ENCODE measurements around the gene KBTBD4.

KBTBD4 gene

GRCh38 chr11:47589584-47589976 is 10.8 kb upstream of the KBTBD4 start:
- TF ChIP-seq CTCF (IDR thresholded peaks at IDR 0.05): no peak

- no peak for TF ChIP-seq CTCF (IDR thresholded peaks at IDR 0.05)
Observed at GRCh38 chr11:47589118-47589517, 10.3 kb upstream of the KBTBD4 start.

GRCh38 chr11:47587723-47588326 is 9.1 kb upstream of the KBTBD4 start:
- TF ChIP-seq CTCF (IDR thresholded peaks at IDR 0.05): no peak

GRCh38 chr11:47587039-47587716 is 8.4 kb upstream of the KBTBD4 start:
- no peak for TF ChIP-seq CTCF (IDR thresholded peaks at IDR 0.05)

- TF ChIP-seq CTCF (IDR thresholded peaks at IDR 0.05): no peak
Observed at GRCh38 chr11:47586098-47586855, 7.5 kb upstream of the KBTBD4 start, which contains the start of gene FAM180B. TSS of gene FAM180B (plus strand) at chr11:47586678. CDS start at chr11:47586769, 91 bp downstream.

- no peak for TF ChIP-seq CTCF (IDR thresholded peaks at IDR 0.05)
Observed at GRCh38 chr11:47583844-47584243, 5.1 kb upstream of the KBTBD4 start.

- TF ChIP-seq CTCF (IDR thresholded peaks at IDR 0.05): no peak
Observed at GRCh38 chr11:47577460-47578041, 1.2 kb downstream of the KBTBD4 start.

Data from LNCAP (cell line).